HEK293 (cell line): ENCODE measurements around the gene FAM216A.
"Not testable (repeated sequence)": the region's sequence is repeated elsewhere in the genome, so short reads cannot be mapped to it uniquely, and the experiment has no call there.

Source experiments
- CTCF ChIA-PET: fragments of 350-600 bp; formaldehyde crosslinking; extraction: SDS; loops from one replicate; lab custom pipeline; 2021; ENCODE audit warnings: antibody characterized with exemption; lab: Yijun Ruan, JAX
- POLR2A ChIA-PET: fragments of 300-600 bp; formaldehyde crosslinking; extraction: SDS; loops from one replicate; lab custom pipeline; 2020; ENCODE audit warnings: antibody characterized with exemption, inconsistent platforms; lab: Yijun Ruan, JAX
- H3K27ac ChIP-seq: fragments of 200-500 bp; sonication (Bioruptor generic); 2 replicates; pipeline ENCODE4 v1.5.1; 2014; ENCODE audit warnings: low read depth, low read length, control low read depth, inconsistent platforms; ENCODE audit errors: extremely low read depth
- H3K36me3 ChIP-seq, 2 experiments: fragments of 200-500 bp in 1 of 2; sonication (Bioruptor generic) in 1 of 2; 1 replicate in 1 of 2; 2 replicates in 1 of 2; pipeline ENCODE4 v1.5.1; 2014 to 2017; ENCODE audit warnings: inconsistent platforms in 2 of 2, low read length in 2 of 2; ENCODE audit not compliant: control insufficient read depth in 2 of 2, insufficient read depth in 1 of 2
- H3K4me1 ChIP-seq: fragments of 200-500 bp; sonication (Bioruptor generic); 2 replicates; pipeline ENCODE4 v1.5.1; 2014; ENCODE audit warnings: mild to moderate bottlenecking, low read length, inconsistent platforms; ENCODE audit not compliant: control insufficient read depth, insufficient read depth
- H3K4me3 ChIP-seq: 2 replicates; pipeline ENCODE4 v1.5.1; 2011; ENCODE audit warnings: low read depth, mild to moderate bottlenecking, control low read depth, low read length, moderate library complexity
- H3K9me3 ChIP-seq: fragments of 200-500 bp; sonication (Bioruptor generic); 2 replicates; pipeline ENCODE4 v1.5.1; 2014; ENCODE audit warnings: low read depth, low read length, inconsistent platforms; ENCODE audit not compliant: control insufficient read depth, insufficient read depth
- RBAK ChIP-seq: fragments of 450-650 bp; formaldehyde crosslinking; IDR thresholded peaks from 2 replicates; pipeline ENCODE4 v1.5.1; 2016; ENCODE audit warnings: missing biosample characterization, missing genetic modification characterization
- SP3 ChIP-seq: fragments of 450-650 bp; formaldehyde crosslinking; IDR thresholded peaks from 2 replicates; pipeline ENCODE4 v1.5.1; 2016; ENCODE audit warnings: missing biosample characterization, missing genetic modification characterization
- ZBTB20 ChIP-seq: fragments of 450-650 bp; formaldehyde crosslinking; IDR thresholded peaks from 2 replicates; pipeline ENCODE4 v1.5.1; 2016; ENCODE audit warnings: missing biosample characterization, missing genetic modification characterization
- ZFHX2 ChIP-seq: fragments of 450-650 bp; formaldehyde crosslinking; conservative IDR thresholded peaks from 2 replicates; pipeline ENCODE4 v1.5.1; 2016; ENCODE audit warnings: missing biosample characterization, missing genetic modification characterization
- ZNF121 ChIP-seq: fragments of 450-650 bp; formaldehyde crosslinking; IDR thresholded peaks from 2 replicates; pipeline ENCODE4 v1.5.1; 2016; ENCODE audit warnings: missing biosample characterization, missing genetic modification characterization
- ZNF184 ChIP-seq: fragments of 450-650 bp; IDR thresholded peaks from 2 replicates; pipeline ENCODE4 v1.5.1; 2018; ENCODE audit warnings: missing biosample characterization, mild to moderate bottlenecking, missing genetic modification characterization
- ZNF274 ChIP-seq, 2 experiments: fragments of 200-500 bp in 1 of 2; fragments of 450-650 bp in 1 of 2; sonication (Bioruptor generic) in 1 of 2; formaldehyde crosslinking in 1 of 2; IDR thresholded peaks; 2 replicates each; pipeline versions ENCODE4 v1.5.1 to v1.6.1; 2014 to 2016; ENCODE audit warnings: borderline replicate concordance in 1 of 2, inconsistent platforms in 1 of 2, low read length in 1 of 2, missing biosample characterization in 1 of 2, missing genetic modification characterization in 1 of 2
- ZNF311 ChIP-seq: fragments of 450-650 bp; formaldehyde crosslinking; IDR thresholded peaks from 2 replicates; pipeline ENCODE4 v1.5.1; 2017; ENCODE audit warnings: missing biosample characterization, missing genetic modification characterization, borderline replicate concordance
- ZNF366 ChIP-seq: fragments of 450-650 bp; formaldehyde crosslinking; conservative IDR thresholded peaks from 2 replicates; pipeline ENCODE4 v1.5.1; 2016; ENCODE audit warnings: missing biosample characterization, missing genetic modification characterization
- ZNF416 ChIP-seq: fragments of 450-650 bp; formaldehyde crosslinking; IDR thresholded peaks from 2 replicates; pipeline ENCODE4 v1.5.1; 2016; ENCODE audit warnings: missing biosample characterization, missing genetic modification characterization
- ZNF473 ChIP-seq: fragments of 450-650 bp; formaldehyde crosslinking; IDR thresholded peaks from 2 replicates; pipeline ENCODE4 v1.5.1; 2017; ENCODE audit warnings: missing biosample characterization, missing genetic modification characterization
- ZNF561 ChIP-seq: fragments of 450-650 bp; IDR thresholded peaks from 2 replicates; pipeline ENCODE4 v1.5.1; 2018; ENCODE audit warnings: missing biosample characterization, missing genetic modification characterization, borderline replicate concordance
- ZNF621 ChIP-seq: fragments of 450-650 bp; formaldehyde crosslinking; IDR thresholded peaks from 2 replicates; pipeline ENCODE4 v1.5.1; 2017; ENCODE audit warnings: missing biosample characterization, missing genetic modification characterization
- ZNF707 ChIP-seq: fragments of 450-650 bp; formaldehyde crosslinking; IDR thresholded peaks from 2 replicates; pipeline ENCODE4 v1.5.1; 2016; ENCODE audit warnings: missing biosample characterization, missing genetic modification characterization
- TF ChIP-seq, protein P1 (sequence below): fragments of 450-650 bp; formaldehyde crosslinking; IDR thresholded peaks from 2 replicates; pipeline ENCODE4 v1.5.1; 2017; ENCODE audit warnings: missing biosample characterization, missing genetic modification characterization

Gene FAM216A

DNA sequence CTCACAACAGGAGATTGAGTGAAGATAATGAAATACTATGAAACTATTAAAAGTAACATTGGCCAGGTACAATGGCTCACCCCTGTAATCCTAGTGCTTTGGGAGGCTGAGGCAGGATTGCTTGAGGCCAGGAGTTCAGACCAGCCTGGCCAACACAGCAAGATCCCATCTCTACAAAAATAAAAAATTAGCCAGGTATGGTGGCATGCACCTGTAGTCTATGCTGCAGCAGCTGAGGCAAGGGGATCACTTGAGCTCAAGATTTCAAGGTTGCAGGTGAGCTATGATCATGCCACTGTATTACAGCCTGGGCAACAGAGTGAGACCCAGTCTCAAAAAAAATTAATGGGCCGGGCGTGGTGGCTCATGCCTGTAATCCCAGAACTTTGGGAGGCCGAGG, 48.4 kb downstream of the FAM216A start:
- no peaks in the 10 kb centered on the region for H3K36me3 ChIP-seq
- ChIA-PET CTCF (no interaction called here), POLR2A (no interaction called here)

DNA sequence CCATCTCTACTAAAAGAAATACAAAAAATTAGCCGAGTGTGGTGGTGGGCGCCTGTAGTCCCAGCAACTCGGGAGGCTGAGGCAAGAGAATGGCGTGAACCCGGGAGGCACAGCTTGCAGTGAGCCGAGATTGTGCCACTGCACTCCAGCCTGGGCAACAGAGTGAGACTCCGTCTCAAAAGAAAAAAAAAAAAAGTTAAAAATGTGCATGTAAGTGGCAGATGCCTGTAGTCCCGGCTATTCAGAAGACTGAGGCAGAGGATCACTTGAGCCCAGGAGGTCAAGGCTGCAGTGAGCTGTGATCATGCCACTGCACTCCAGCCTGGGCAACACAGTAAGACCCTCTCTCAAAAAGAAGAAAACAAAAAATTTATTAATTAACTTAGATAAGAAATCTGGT, 49.4 kb downstream of the FAM216A start:
- H3K36me3 ChIP-seq, POLR2A ChIA-PET, H3K4me1 ChIP-seq, H3K9me3 ChIP-seq, H3K4me3 ChIP-seq, H3K27ac ChIP-seq: not testable (repeated sequence)
- peak; percentile 96 for TF ChIP-seq ZNF121
- CTCF ChIA-PET: interaction anchor here (0.7 kb wide), 1 partner anchor 83 kb away, joined by 3 read pairs; no protein-coding TSS in a partner anchor

More for the DNA sequence above, 48.4 kb downstream of the FAM216A start:
- no peak overlapping the region for H3K4me3 ChIP-seq
- H3K27ac ChIP-seq: no peak overlapping the region
- H3K9me3 ChIP-seq: no peaks in the 10 kb centered on the region
- H3K4me1 ChIP-seq: no peaks in the 10 kb centered on the region
- peak; percentile 97 for TF ChIP-seq ZNF121
- no peak for TF ChIP-seq ZNF311

DNA sequence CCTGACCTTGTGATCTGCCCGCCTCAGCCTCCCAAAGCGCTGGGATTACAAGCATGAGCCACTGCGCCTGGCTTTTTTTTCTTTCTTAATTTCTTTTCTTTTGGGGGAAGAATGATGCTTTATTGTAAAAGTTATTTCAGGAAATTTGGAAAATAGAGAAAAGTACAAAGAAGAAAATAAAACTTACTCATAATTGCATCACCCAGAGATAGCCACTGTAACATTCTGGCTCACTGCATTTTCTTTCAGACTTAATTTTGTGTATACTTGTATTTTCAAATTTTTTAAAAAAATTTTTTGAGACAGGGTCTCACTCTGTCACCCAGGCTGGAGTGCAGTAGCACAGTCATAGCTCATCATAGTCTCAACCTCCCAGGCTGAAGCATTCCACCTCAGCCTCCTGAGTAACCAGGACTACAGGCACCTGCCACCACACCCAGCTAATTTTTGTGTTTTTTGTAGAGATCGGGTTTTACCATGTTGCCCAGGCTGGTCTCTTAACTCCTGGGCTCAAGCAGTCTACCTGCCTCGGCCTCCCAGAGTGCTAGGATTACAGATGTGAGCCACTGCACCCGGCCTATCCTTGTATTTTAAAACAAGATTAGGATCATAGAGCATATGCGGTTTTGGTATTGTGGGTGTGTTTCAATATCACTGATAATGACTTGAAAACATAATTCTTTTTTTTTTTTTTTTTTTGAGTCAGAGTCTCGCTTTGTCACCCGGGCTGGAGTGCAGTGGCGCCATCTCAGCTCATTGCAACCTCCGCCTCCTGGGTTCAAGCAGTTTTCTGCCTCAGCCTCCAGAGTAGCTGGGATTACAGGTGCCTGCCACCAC, 52.4 kb downstream of the FAM216A start:
- not testable (repeated sequence) for H3K27ac ChIP-seq
- CTCF ChIA-PET: interaction anchor here (2.2 kb wide), 1 partner anchor 80 kb away, joined by 10 read pairs; no protein-coding TSS in a partner anchor

DNA sequence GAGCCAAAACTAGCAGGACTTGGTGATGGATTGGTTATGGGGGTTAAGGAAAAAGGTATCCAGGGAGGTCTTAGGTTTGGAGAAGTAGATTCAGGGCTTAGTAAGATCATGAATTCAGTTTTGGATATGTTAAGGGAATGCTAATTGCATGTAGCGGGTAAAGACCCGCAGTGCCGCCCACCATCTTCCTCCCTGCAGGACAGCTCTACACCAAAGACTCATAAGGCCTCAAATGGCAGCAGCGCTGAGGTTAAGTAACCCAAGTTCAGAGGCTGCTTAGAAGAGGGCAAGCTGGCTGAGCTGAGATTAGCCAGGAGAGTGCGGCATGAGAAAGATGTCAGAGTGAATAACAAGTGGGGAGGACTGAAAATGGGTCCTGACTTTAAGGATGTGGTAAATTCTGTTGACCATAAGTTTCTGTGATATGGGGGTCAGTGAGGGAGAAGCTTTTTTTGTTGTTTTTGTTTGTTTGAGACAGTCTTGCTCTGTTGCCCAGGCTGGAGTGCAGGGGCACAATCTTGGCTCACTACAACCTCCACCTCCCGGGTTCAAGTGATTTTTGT, 59.7 kb downstream of the FAM216A start:
- Histone ChIP-seq H3K4me3 (no peak overlapping the region), H3K27ac (no peak overlapping the region), H3K9me3 (no peaks in the 10 kb centered on the region), H3K4me1 (no peaks in the 10 kb centered on the region; the same call in 1 of the 2 replicates), H3K36me3 (peaks cover 0 to 10% of the 10 kb centered on the region in 2 experiments; a peak in 1 of 3 replicates)
- CTCF ChIA-PET: interaction anchor here (0.7 to 1.7 kb wide), 4 partner anchors 11 to 73 kb away, joined by 3 to 6 read pairs (median 4); partner anchors contain the start of genes FAM216A and GPN3
- TF ChIP-seq SP3 (tag by site-specific recombination): no peak
- no peak for TF ChIP-seq RBAK (tag by site-specific recombination)
- TF ChIP-seq, protein P1, sequence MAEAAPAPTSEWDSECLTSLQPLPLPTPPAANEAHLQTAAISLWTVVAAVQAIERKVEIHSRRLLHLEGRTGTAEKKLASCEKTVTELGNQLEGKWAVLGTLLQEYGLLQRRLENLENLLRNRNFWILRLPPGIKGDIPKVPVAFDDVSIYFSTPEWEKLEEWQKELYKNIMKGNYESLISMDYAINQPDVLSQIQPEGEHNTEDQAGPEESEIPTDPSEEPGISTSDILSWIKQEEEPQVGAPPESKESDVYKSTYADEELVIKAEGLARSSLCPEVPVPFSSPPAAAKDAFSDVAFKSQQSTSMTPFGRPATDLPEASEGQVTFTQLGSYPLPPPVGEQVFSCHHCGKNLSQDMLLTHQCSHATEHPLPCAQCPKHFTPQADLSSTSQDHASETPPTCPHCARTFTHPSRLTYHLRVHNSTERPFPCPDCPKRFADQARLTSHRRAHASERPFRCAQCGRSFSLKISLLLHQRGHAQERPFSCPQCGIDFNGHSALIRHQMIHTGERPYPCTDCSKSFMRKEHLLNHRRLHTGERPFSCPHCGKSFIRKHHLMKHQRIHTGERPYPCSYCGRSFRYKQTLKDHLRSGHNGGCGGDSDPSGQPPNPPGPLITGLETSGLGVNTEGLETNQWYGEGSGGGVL (tag by site-specific recombination): no peak
- TF ChIP-seq ZNF366: no peak
- no peak for TF ChIP-seq ZNF473 (tag by site-specific recombination)
- TF ChIP-seq ZNF416: no peak
- no peak for TF ChIP-seq ZNF707 (tag by site-specific recombination)
- no peak for TF ChIP-seq ZBTB20 (tag by site-specific recombination)
- TF ChIP-seq ZNF274 (IDR thresholded peaks at IDR 0.05; ENCODE audit: low read length): no peak
- no peak for TF ChIP-seq ZNF274 (tag by site-specific recombination; IDR thresholded peaks at IDR 0.05; ENCODE audit: borderline replicate concordance)
- no peak for TF ChIP-seq ZNF184 (tag by site-specific recombination)
- no peak for TF ChIP-seq ZNF561
- TF ChIP-seq ZFHX2: no peak
- TF ChIP-seq ZNF621: no peak
- POLR2A ChIA-PET: interaction anchor here (1.3 kb wide), 1 partner anchor 78 kb away, joined by 4 read pairs; the partner anchor contains the start of gene ARPC3

More for the DNA sequence above, 52.4 kb downstream of the FAM216A start:
- H3K4me3 ChIP-seq, H3K9me3 ChIP-seq, H3K36me3 ChIP-seq, H3K4me1 ChIP-seq, POLR2A ChIA-PET: not testable (repeated sequence)
